Adrenal gland (tissue), 5 donors: Measurements from ENCODE around the gene OR8B8.

Experiments used
- CTCF ChIP-seq, 6 experiments: fragments of 450-650 bp in 4 of 6; fragments of 200-600 bp in 2 of 6; sonication (generic) in 1 of 6; IDR thresholded peaks; 1 replicate in 5 of 6; 2 replicates in 1 of 6; pipeline versions ENCODE4 v1.5.1 to v1.8.0; 2016 to 2021; ENCODE audit warnings: antibody characterized with exemption in 6 of 6, mild to moderate bottlenecking in 2 of 6, moderate library complexity in 1 of 6
- POLR2A ChIP-seq, 2 donors: fragments of 450-650 bp; IDR thresholded peaks; one replicate each; pipeline ENCODE4 v1.6.1; 2017; ENCODE audit warnings: antibody characterized with exemption in 2 of 2, mild to moderate bottlenecking in 2 of 2, moderate library complexity in 1 of 2
- donor health status: DM: no; HTN: no; CAD: no.

- TF ChIP-seq CTCF (IDR thresholded peaks at IDR 0.05) (no peak), POLR2A (IDR thresholded peaks at IDR 0.05) (no peak)
Observed at GRCh38 chr11:124454552-124454951, 9.1 kb upstream of the OR8B8 start.
